ENCODE measurements around the gene KCNMB3. TPM values are rescaled to one million over a fixed set of nuclear protein-coding genes. Genes with fewer than 3 reads are reported as not detected.

The KCNMB3 gene
- total and polyA plus RNA-seq, 2 of the 13 experiments (the other 11 are each of a cell fraction or from before 2014, with no cell fraction given), result 4.3 to 7.1 TPM

GRCh38 chr3:179297971-179298725 is 47.2 kb upstream of the KCNMB3 start:
- Histone ChIP-seq H3K4me1 (ENCODE audit: insufficient read depth, low read length) (peaks cover 8% of the 10 kb centered on the region), H3K36me3 (replicated peaks in 1 of 2; ENCODE audit: control insufficient read depth in 1 of 2, insufficient read depth in 2 of 2, low read length in 2 of 2) (no peaks in the 10 kb centered on the region), H3K27ac (ENCODE audit: extremely low read length, insufficient read depth, low read length) (no peak overlapping the region), H3K27me3 (ENCODE audit: control insufficient read depth in 1 of 2, insufficient read depth in 2 of 2, low read length in 2 of 2) (no peaks in the 10 kb centered on the region), H3K4me3 (replicated peaks in 1 of 3; ENCODE audit: insufficient read depth in 1 of 3, low read depth in 2 of 3, low read length in 3 of 3) (no peak overlapping the region), H3K9ac (ENCODE audit: insufficient read depth, low read depth, low read length) (no peak overlapping the region), H3K79me2 (ENCODE audit: insufficient read depth, low read length) (no peaks in the 10 kb centered on the region), H3K9me3 (ENCODE audit: low read length) (no peaks in the 10 kb centered on the region), H4K20me1 (ENCODE audit: insufficient read depth, low read length) (no peaks in the 10 kb centered on the region), H2AFZ (ENCODE audit: low read length) (no peak overlapping the region), H3K4me2 (ENCODE audit: low read depth, low read length) (no peak overlapping the region)
- ChIA-PET POLR2A (no interaction called here), CTCF (ENCODE audit: low intra/inter-chr PET ratio, low total read pairs) (no interaction called here)
- ATAC-seq (no peak; the same call in 2 of the 3 replicates), FAIRE-seq (no peak), DNase-seq (ENCODE audit: low spot score) (no peak)
- in situ Hi-C loops (cut with HindIII; ENCODE audit: extremely low pct_ligation_motif_present, low pct_unique_long_range_greater_than_20kb), result no loop called here
- BruUV-seq (replicated peaks), result no TSS peak
- WGBS (ENCODE audit: low lambda C conversion rate), result 10% methylated on average over 4 of the region's 5 CpGs
- no peak for TF ChIP-seq ZNF747 (CRISPR knock-in tag; IDR thresholded peaks at IDR 0.05; ENCODE audit: borderline replicate concordance)
- TF ChIP-seq MXD3 (CRISPR knock-in tag; IDR thresholded peaks at IDR 0.05), result no peak
- no peak for TF ChIP-seq NCOA2 (CRISPR knock-in tag; IDR thresholded peaks at IDR 0.05)
- no peak for TF ChIP-seq MIER3 (CRISPR knock-in tag; IDR thresholded peaks at IDR 0.05; ENCODE audit: borderline replicate concordance)
- TF ChIP-seq ZNF34 (CRISPR knock-in tag; IDR thresholded peaks at IDR 0.05; ENCODE audit: borderline replicate concordance), result no peak
- no peak for TF ChIP-seq MYNN (CRISPR knock-in tag; IDR thresholded peaks at IDR 0.05; ENCODE audit: low read depth)
- TF ChIP-seq, protein P1, sequence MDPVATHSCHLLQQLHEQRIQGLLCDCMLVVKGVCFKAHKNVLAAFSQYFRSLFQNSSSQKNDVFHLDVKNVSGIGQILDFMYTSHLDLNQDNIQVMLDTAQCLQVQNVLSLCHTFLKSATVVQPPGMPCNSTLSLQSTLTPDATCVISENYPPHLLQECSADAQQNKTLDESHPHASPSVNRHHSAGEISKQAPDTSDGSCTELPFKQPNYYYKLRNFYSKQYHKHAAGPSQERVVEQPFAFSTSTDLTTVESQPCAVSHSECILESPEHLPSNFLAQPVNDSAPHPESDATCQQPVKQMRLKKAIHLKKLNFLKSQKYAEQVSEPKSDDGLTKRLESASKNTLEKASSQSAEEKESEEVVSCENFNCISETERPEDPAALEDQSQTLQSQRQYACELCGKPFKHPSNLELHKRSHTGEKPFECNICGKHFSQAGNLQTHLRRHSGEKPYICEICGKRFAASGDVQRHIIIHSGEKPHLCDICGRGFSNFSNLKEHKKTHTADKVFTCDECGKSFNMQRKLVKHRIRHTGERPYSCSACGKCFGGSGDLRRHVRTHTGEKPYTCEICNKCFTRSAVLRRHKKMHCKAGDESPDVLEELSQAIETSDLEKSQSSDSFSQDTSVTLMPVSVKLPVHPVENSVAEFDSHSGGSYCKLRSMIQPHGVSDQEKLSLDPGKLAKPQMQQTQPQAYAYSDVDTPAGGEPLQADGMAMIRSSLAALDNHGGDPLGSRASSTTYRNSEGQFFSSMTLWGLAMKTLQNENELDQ (CRISPR knock-in tag; IDR thresholded peaks at IDR 0.05; ENCODE audit: borderline replicate concordance), result no peak
- TF ChIP-seq ZNF383 (CRISPR knock-in tag; IDR thresholded peaks at IDR 0.05; ENCODE audit: borderline replicate concordance), result no peak
- TF ChIP-seq ASH2L (IDR thresholded peaks at IDR 0.05; ENCODE audit: insufficient read length, low read depth, low read length), result no peak
- TF ChIP-seq ZNF101 (CRISPR knock-in tag; IDR thresholded peaks at IDR 0.05; ENCODE audit: borderline replicate concordance, low read depth), result no peak
- intact Hi-C loops (cut with micrococcal nuclease; ENCODE audit: unreplicated experiment), result no loop called here

Data from HepG2 (cell line).